Activated B cell treated with CpG ODN at 0.5 μM for 24 hours (primary cell): Measurements from ENCODE around the gene C2orf80. TPM values are rescaled to one million over a fixed set of nuclear protein-coding genes. Genes with fewer than 3 reads are reported as not detected.

ENCODE experiments used
- ATAC-seq: fragments of 200-7000 bp; cut with Tn5 transposase; one replicate; pipeline ENCODE4 v1.10.0; 2021; ENCODE audit warnings: low read depth, mild to moderate bottlenecking, moderate library complexity
- CTCF ChIA-PET: fragments of 350-600 bp; sonication (Branson Sonifier 250); formaldehyde crosslinking; loops from one replicate; lab custom pipeline; 2021; ENCODE audit warnings: antibody characterized with exemption; lab: Charles Lee
- POLR2A ChIA-PET: fragments of 350-600 bp; sonication (Branson Sonifier 250); formaldehyde crosslinking; loops from one replicate; lab custom pipeline; 2021; ENCODE audit warnings: antibody characterized with exemption; lab: Charles Lee
- DNase-seq: peaks from one replicate; pipeline ENCODE4 v3.0.0; 2022
- H3K27ac Mint-ChIP-seq: one replicate; pipeline ENCODE4 v1.8.0; 2020; ENCODE audit warnings: mixed read lengths
- H3K27me3 Mint-ChIP-seq: one replicate; pipeline ENCODE4 v1.8.0; 2021; ENCODE audit warnings: mixed read lengths
- H3K36me3 Mint-ChIP-seq: one replicate; pipeline ENCODE4 v1.8.0; 2021; ENCODE audit warnings: low read depth, mixed read lengths
- H3K4me1 Mint-ChIP-seq: one replicate; pipeline ENCODE4 v1.8.0; 2021; ENCODE audit warnings: mixed read lengths
- H3K4me3 Mint-ChIP-seq: one replicate; pipeline ENCODE4 v1.8.0; 2020; ENCODE audit warnings: mild to moderate bottlenecking, mixed read lengths
- H3K9me3 Mint-ChIP-seq: one replicate; pipeline ENCODE4 v1.8.0; 2020; ENCODE audit warnings: mixed read lengths
- intact Hi-C: fragments of 100-400 bp; cut with micrococcal nuclease; formaldehyde crosslinking; loops from one replicate; pipeline ENCODE4 v1.15.1; 2024
- total RNA-seq: library from RNA; stranded (reverse); gene quantifications from 2 replicates; pipeline ENCODE4 v1.2.3, GENCODE V29; 2022
- TF ChIP-seq, protein P1 (sequence below): fragments of 200-600 bp; IDR thresholded peaks from one replicate; pipeline ENCODE4 v1.8.0; 2022; ENCODE audit warnings: antibody characterized with exemption, mild to moderate bottlenecking

The C2orf80 gene
- not detected in 2 replicates for total RNA-seq

- POLR2A ChIA-PET: no interaction called here
- DNase-seq: no peak
- no peak for ATAC-seq
- intact Hi-C loops: no loop called here
- CTCF ChIA-PET: no interaction called here
- Mint-ChIP-seq H3K27ac (no peak within 1 kb of the TSS), H3K4me1 (no peaks in the 10 kb centered on the region), H3K36me3 (no peaks in the 10 kb centered on the region), H3K9me3 (no peaks in the 10 kb centered on the region), H3K27me3 (peaks cover 3% of the 10 kb centered on the region), H3K4me3 (no peak within 1 kb of the TSS)
- TF ChIP-seq, protein P1, sequence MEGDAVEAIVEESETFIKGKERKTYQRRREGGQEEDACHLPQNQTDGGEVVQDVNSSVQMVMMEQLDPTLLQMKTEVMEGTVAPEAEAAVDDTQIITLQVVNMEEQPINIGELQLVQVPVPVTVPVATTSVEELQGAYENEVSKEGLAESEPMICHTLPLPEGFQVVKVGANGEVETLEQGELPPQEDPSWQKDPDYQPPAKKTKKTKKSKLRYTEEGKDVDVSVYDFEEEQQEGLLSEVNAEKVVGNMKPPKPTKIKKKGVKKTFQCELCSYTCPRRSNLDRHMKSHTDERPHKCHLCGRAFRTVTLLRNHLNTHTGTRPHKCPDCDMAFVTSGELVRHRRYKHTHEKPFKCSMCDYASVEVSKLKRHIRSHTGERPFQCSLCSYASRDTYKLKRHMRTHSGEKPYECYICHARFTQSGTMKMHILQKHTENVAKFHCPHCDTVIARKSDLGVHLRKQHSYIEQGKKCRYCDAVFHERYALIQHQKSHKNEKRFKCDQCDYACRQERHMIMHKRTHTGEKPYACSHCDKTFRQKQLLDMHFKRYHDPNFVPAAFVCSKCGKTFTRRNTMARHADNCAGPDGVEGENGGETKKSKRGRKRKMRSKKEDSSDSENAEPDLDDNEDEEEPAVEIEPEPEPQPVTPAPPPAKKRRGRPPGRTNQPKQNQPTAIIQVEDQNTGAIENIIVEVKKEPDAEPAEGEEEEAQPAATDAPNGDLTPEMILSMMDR: no peak
Observed at GRCh38 chr2:208189810-208190503, at the start of gene C2orf80. Gene C2orf80, minus strand, starts transcription at chr2:208190030. Its CDS starts 3,044 bp downstream, at chr2:208186986.

GRCh38 chr2:208235860-208236259, 46.0 kb upstream of the C2orf80 start:
- TF ChIP-seq, protein P1: no peak
- CTCF ChIA-PET: no interaction called here
- Mint-ChIP-seq H3K27ac (no peak overlapping the region), H3K9me3 (peaks cover 15% of the 10 kb centered on the region), H3K27me3 (no peaks in the 10 kb centered on the region), H3K36me3 (peaks cover 56% of the 10 kb centered on the region), H3K4me1 (no peaks in the 10 kb centered on the region), H3K4me3 (no peak overlapping the region)
- ATAC-seq (no peak), DNase-seq (no peak)
- intact Hi-C loops: no loop called here
- POLR2A ChIA-PET: no interaction called here

GRCh38 chr2:208234786-208235185, 45.0 kb upstream of the C2orf80 start:
- TF ChIP-seq, protein P1: no peak
- no peaks in the 10 kb centered on the region for H3K27me3 Mint-ChIP-seq
- ChIA-PET POLR2A (no interaction called here), CTCF (no interaction called here)
- no peak overlapping the region for H3K4me3 Mint-ChIP-seq
- intact Hi-C loops: no loop called here
- no peak overlapping the region for H3K27ac Mint-ChIP-seq
- no peaks in the 10 kb centered on the region for H3K4me1 Mint-ChIP-seq
- DNase-seq: no peak
- peaks cover 47% of the 10 kb centered on the region for H3K36me3 Mint-ChIP-seq
- no peak for ATAC-seq
- peaks cover 15% of the 10 kb centered on the region for H3K9me3 Mint-ChIP-seq

GRCh38 chr2:208228476-208228875, 38.6 kb upstream of the C2orf80 start:
- DNase-seq (no peak), ATAC-seq (no peak)
- ChIA-PET POLR2A (no interaction called here), CTCF (interaction anchor here (0.8 kb wide), 1 partner anchor 53 kb away, joined by 3 read pairs; no protein-coding TSS in a partner anchor)
- intact Hi-C loops: no loop called here
- H3K36me3 Mint-ChIP-seq: no peaks in the 10 kb centered on the region
- no peak overlapping the region for H3K27ac Mint-ChIP-seq
- H3K4me1 Mint-ChIP-seq: no peaks in the 10 kb centered on the region
- H3K9me3 Mint-ChIP-seq: peaks cover 13% of the 10 kb centered on the region
- TF ChIP-seq, protein P1: no peak
- H3K4me3 Mint-ChIP-seq: no peak overlapping the region
- H3K27me3 Mint-ChIP-seq: peaks cover 2% of the 10 kb centered on the region

DNA sequence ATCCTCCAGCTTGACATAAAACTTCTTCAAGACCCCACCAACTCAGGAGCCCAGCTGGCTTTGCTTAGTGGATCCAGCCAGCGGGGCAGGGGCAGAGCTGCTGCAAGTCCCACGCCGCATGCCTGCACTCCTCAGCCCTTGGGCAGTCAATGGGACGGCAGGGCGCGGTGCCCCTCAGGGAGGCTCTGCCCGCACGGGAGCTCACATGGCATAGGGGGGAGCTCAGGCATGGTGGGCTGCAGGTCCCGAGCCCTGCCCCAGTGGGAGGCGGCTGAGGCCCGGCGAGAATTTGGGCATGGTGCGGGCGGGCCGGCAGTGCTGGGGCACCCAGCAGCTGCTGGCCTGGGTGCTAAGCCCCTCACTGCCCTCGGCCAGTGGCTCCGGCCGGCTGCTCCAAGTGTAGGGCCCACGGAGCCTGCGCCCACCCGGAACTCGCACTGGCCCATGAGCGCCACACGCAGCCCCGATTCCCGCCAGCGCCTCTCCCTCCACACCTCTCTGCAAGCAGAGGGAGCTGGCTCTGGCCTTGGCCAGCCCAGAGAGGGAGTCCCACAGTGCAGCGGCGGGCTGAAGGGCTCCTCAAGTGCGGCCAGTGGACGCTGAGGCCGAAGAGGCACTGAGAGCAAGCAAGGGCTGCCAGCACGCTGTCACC, 37.9 kb upstream of the C2orf80 start:
- POLR2A ChIA-PET: no interaction called here
- Mint-ChIP-seq H3K27ac (no peak overlapping the region), H3K4me3 (no peak overlapping the region), H3K9me3 (peaks cover 13% of the 10 kb centered on the region), H3K4me1 (no peaks in the 10 kb centered on the region), H3K27me3 (peaks cover 2% of the 10 kb centered on the region), H3K36me3 (no peaks in the 10 kb centered on the region)
- CTCF ChIA-PET: no interaction called here
- TF ChIP-seq, protein P1: no peak
- ATAC-seq (no peak), DNase-seq (no peak)
- intact Hi-C loops: no loop called here
